Measurements from ENCODE around the gene ITGB5.

The ITGB5 gene

GRCh38 chr3:124809039-124809438 is 78.1 kb downstream of the ITGB5 start:
- no peak for DNase-seq
- Mint-ChIP-seq H3K9me3 (no peaks in the 10 kb centered on the region), H3K27ac (no peak overlapping the region), H3K4me1 (ENCODE audit: low read depth) (no peaks in the 10 kb centered on the region), H3K36me3 (ENCODE audit: low read depth) (no peaks in the 10 kb centered on the region), H3K4me3 (no peak overlapping the region), H3K27me3 (peaks cover 13% of the 10 kb centered on the region)

GRCh38 chr3:124805671-124806070 is 81.5 kb downstream of the ITGB5 start:
- peaks cover 7% of the 10 kb centered on the region for H3K27me3 Mint-ChIP-seq
- H3K27ac Mint-ChIP-seq = no peak overlapping the region
- H3K9me3 Mint-ChIP-seq = no peaks in the 10 kb centered on the region
- no peaks in the 10 kb centered on the region for H3K4me1 Mint-ChIP-seq (ENCODE audit: low read depth)
- H3K4me3 Mint-ChIP-seq = no peak overlapping the region
- DNase-seq = no peak
- no peaks in the 10 kb centered on the region for H3K36me3 Mint-ChIP-seq (ENCODE audit: low read depth)

- Mint-ChIP-seq H3K36me3 (ENCODE audit: low read depth) (no peaks in the 10 kb centered on the region), H3K4me3 (no peak overlapping the region), H3K4me1 (ENCODE audit: low read depth) (no peaks in the 10 kb centered on the region), H3K27me3 (peaks cover 7% of the 10 kb centered on the region), H3K9me3 (no peaks in the 10 kb centered on the region), H3K27ac (no peak overlapping the region)
- no peak for DNase-seq
Measured at GRCh38 chr3:124804875-124805274, 82.3 kb downstream of the ITGB5 start.

GRCh38 chr3:124802702-124803101 is 84.5 kb downstream of the ITGB5 start:
- Mint-ChIP-seq H3K36me3 (ENCODE audit: low read depth) (no peaks in the 10 kb centered on the region), H3K4me3 (no peak overlapping the region), H3K27ac (no peak overlapping the region), H3K27me3 (peaks cover 5% of the 10 kb centered on the region), H3K9me3 (no peaks in the 10 kb centered on the region), H3K4me1 (ENCODE audit: low read depth) (no peaks in the 10 kb centered on the region)
- no peak for DNase-seq

- no peak overlapping the region for H3K27ac Mint-ChIP-seq
Measured at GRCh38 chr3:124802061-124802698, 85.0 kb downstream of the ITGB5 start.

GRCh38 chr3:124800511-124801258 is 86.5 kb downstream of the ITGB5 start:
- H3K4me3 Mint-ChIP-seq = no peak overlapping the region
- no peak overlapping the region for H3K27ac Mint-ChIP-seq
- no peaks in the 10 kb centered on the region for H3K4me1 Mint-ChIP-seq (ENCODE audit: low read depth)
- H3K27me3 Mint-ChIP-seq = peaks cover 5% of the 10 kb centered on the region
- H3K36me3 Mint-ChIP-seq (ENCODE audit: low read depth) = no peaks in the 10 kb centered on the region
- no peaks in the 10 kb centered on the region for H3K9me3 Mint-ChIP-seq
- DNase-seq = no peak

More at GRCh38 chr3:124802061-124802698, 85.0 kb downstream of the ITGB5 start:
- H3K27me3 Mint-ChIP-seq = peaks cover 5% of the 10 kb centered on the region
- DNase-seq = no peak
- H3K36me3 Mint-ChIP-seq (ENCODE audit: low read depth) = no peaks in the 10 kb centered on the region
- no peaks in the 10 kb centered on the region for H3K4me1 Mint-ChIP-seq (ENCODE audit: low read depth)
- no peak overlapping the region for H3K4me3 Mint-ChIP-seq
- no peaks in the 10 kb centered on the region for H3K9me3 Mint-ChIP-seq

- no peaks in the 10 kb centered on the region for H3K36me3 Mint-ChIP-seq (ENCODE audit: low read depth)
- DNase-seq = no peak
- H3K27me3 Mint-ChIP-seq = peaks cover 1% of the 10 kb centered on the region
- H3K4me1 Mint-ChIP-seq (ENCODE audit: low read depth) = no peaks in the 10 kb centered on the region
- no peak overlapping the region for H3K4me3 Mint-ChIP-seq
- no peaks in the 10 kb centered on the region for H3K9me3 Mint-ChIP-seq
- H3K27ac Mint-ChIP-seq = no peak overlapping the region
Measured at GRCh38 chr3:124800076-124800475, 87.1 kb downstream of the ITGB5 start.

- DNase-seq = no peak
- Mint-ChIP-seq H3K9me3 (no peaks in the 10 kb centered on the region), H3K4me3 (no peak overlapping the region), H3K36me3 (ENCODE audit: low read depth) (no peaks in the 10 kb centered on the region), H3K4me1 (ENCODE audit: low read depth) (no peaks in the 10 kb centered on the region), H3K27ac (no peak overlapping the region), H3K27me3 (peaks cover 2% of the 10 kb centered on the region)
Measured at GRCh38 chr3:124799676-124800075, 87.5 kb downstream of the ITGB5 start.

GRCh38 chr3:124797426-124797945 is 89.7 kb downstream of the ITGB5 start:
- no peak overlapping the region for H3K4me3 Mint-ChIP-seq
- H3K27me3 Mint-ChIP-seq = peaks cover 2% of the 10 kb centered on the region
- no peaks in the 10 kb centered on the region for H3K4me1 Mint-ChIP-seq (ENCODE audit: low read depth)
- no peak overlapping the region for H3K27ac Mint-ChIP-seq
- no peaks in the 10 kb centered on the region for H3K36me3 Mint-ChIP-seq (ENCODE audit: low read depth)
- H3K9me3 Mint-ChIP-seq = no peaks in the 10 kb centered on the region
- no peak for DNase-seq

GRCh38 chr3:124796477-124796876 is 90.7 kb downstream of the ITGB5 start:
- peaks cover 3% of the 10 kb centered on the region for H3K27me3 Mint-ChIP-seq
- no peak overlapping the region for H3K27ac Mint-ChIP-seq
- DNase-seq = no peak
- H3K9me3 Mint-ChIP-seq = no peaks in the 10 kb centered on the region
- H3K4me1 Mint-ChIP-seq (ENCODE audit: low read depth) = peaks cover 1% of the 10 kb centered on the region
- H3K4me3 Mint-ChIP-seq = no peak overlapping the region
- no peaks in the 10 kb centered on the region for H3K36me3 Mint-ChIP-seq (ENCODE audit: low read depth)

GRCh38 chr3:124793054-124793739 is 94.0 kb downstream of the ITGB5 start:
- H3K9me3 Mint-ChIP-seq = no peaks in the 10 kb centered on the region
- DNase-seq = no peak
- H3K27me3 Mint-ChIP-seq = peaks cover 9% of the 10 kb centered on the region
- H3K4me3 Mint-ChIP-seq = no peak overlapping the region
- no peak overlapping the region for H3K27ac Mint-ChIP-seq
- H3K4me1 Mint-ChIP-seq (ENCODE audit: low read depth) = peaks cover 4% of the 10 kb centered on the region
- H3K36me3 Mint-ChIP-seq (ENCODE audit: low read depth) = no peaks in the 10 kb centered on the region

GRCh38 chr3:124792341-124793040 is 94.7 kb downstream of the ITGB5 start:
- no peak overlapping the region for H3K27ac Mint-ChIP-seq
- no peaks in the 10 kb centered on the region for H3K9me3 Mint-ChIP-seq

GRCh38 chr3:124791639-124792151 is 95.5 kb downstream of the ITGB5 start:
- H3K27ac Mint-ChIP-seq = no peak overlapping the region
- peaks cover 9% of the 10 kb centered on the region for H3K4me1 Mint-ChIP-seq (ENCODE audit: low read depth)
- H3K4me3 Mint-ChIP-seq = no peak overlapping the region
- no peaks in the 10 kb centered on the region for H3K36me3 Mint-ChIP-seq (ENCODE audit: low read depth)
- H3K9me3 Mint-ChIP-seq = no peaks in the 10 kb centered on the region
- peaks cover 9% of the 10 kb centered on the region for H3K27me3 Mint-ChIP-seq
- no peak for DNase-seq

More at GRCh38 chr3:124792341-124793040, 94.7 kb downstream of the ITGB5 start:
- Mint-ChIP-seq H3K36me3 (ENCODE audit: low read depth) (no peaks in the 10 kb centered on the region), H3K4me3 (no peak overlapping the region), H3K4me1 (ENCODE audit: low read depth) (peaks cover 4% of the 10 kb centered on the region), H3K27me3 (peaks cover 9% of the 10 kb centered on the region)
- DNase-seq = no peak

- H3K4me1 Mint-ChIP-seq (ENCODE audit: low read depth) = peaks cover 10% of the 10 kb centered on the region
- no peak overlapping the region for H3K27ac Mint-ChIP-seq
- peaks cover 9% of the 10 kb centered on the region for H3K27me3 Mint-ChIP-seq
- no peaks in the 10 kb centered on the region for H3K36me3 Mint-ChIP-seq (ENCODE audit: low read depth)
- H3K9me3 Mint-ChIP-seq = no peaks in the 10 kb centered on the region
- H3K4me3 Mint-ChIP-seq = no peak overlapping the region
- DNase-seq = no peak
Measured at GRCh38 chr3:124791142-124791541, 96.0 kb downstream of the ITGB5 start.

Measured in activated T-cell treated with anti-CD3 and anti-CD28 coated beads, Interleukin-2, amount 50 U/mL, for 24 hours (primary cell).